Measurements from ENCODE around the gene DAB1.

The DAB1 gene

DNA sequence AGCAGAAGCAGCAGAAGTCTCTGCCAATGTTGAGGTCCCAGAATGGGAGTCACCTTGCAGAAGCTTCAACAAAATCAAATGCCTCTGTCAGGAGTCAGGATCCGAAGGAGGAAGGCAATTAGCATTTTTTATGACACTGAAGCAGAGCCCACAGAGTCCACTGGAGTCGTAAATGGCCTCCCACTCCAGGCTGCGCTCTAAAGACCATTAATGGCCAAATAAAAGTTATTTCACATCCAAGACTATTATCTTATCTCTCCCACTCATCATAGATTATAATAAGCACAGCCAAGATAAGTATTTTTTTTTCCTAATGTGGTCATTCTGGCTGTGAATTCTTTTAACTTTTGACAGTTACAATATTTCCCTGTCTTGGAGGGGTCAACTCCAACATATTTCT is 267.0 kb downstream of the DAB1 start:
- no peaks in the 10 kb centered on the region for H3K27me3 ChIP-seq (ENCODE audit: control insufficient read depth, insufficient read depth, low read length)
- H3K4me1 ChIP-seq (ENCODE audit: control insufficient read depth, low read depth, low read length) = peaks cover 24% of the 10 kb centered on the region
- no peaks in the 10 kb centered on the region for H3K9me3 ChIP-seq (ENCODE audit: control insufficient read depth, low read depth, low read length)
- no peaks in the 10 kb centered on the region for H3K36me3 ChIP-seq (ENCODE audit: control insufficient read depth, low read depth, low read length)
- H3K9ac ChIP-seq (ENCODE audit: low read length) = no peak overlapping the region
- H3K4me3 ChIP-seq (ENCODE audit: low read length) = no peak overlapping the region
- H3K27ac ChIP-seq (ENCODE audit: low read length) = no peak overlapping the region

DNA sequence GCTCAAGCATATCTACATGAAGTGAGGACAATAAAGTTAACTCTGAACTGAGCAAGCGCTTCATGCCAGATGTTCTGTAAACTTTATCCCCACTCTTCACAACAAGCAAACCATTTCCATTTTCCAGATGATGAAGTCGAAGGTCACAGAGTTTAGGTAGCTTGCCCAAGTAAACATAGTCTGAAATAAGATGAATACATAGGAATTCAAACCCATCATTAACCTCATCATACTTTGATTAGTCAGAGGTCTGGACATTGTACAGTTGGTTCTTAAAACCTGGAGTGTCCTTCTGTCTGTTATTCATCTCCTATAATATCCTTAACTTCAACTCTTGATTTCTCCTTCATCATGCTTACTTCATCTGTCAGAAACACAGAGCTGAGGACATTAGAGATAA is 277.8 kb downstream of the DAB1 start:
- no peaks in the 10 kb centered on the region for H3K27me3 ChIP-seq (ENCODE audit: control insufficient read depth, insufficient read depth, low read length)
- H3K9me3 ChIP-seq (ENCODE audit: control insufficient read depth, low read depth, low read length) = no peaks in the 10 kb centered on the region
- no peak overlapping the region for H3K9ac ChIP-seq (ENCODE audit: low read length)
- H3K4me1 ChIP-seq (ENCODE audit: control insufficient read depth, low read depth, low read length) = no peaks in the 10 kb centered on the region
- no peak overlapping the region for H3K27ac ChIP-seq (ENCODE audit: low read length)
- H3K36me3 ChIP-seq (ENCODE audit: control insufficient read depth, low read depth, low read length) = no peaks in the 10 kb centered on the region
- no peak overlapping the region for H3K4me3 ChIP-seq (ENCODE audit: low read length)

DNA sequence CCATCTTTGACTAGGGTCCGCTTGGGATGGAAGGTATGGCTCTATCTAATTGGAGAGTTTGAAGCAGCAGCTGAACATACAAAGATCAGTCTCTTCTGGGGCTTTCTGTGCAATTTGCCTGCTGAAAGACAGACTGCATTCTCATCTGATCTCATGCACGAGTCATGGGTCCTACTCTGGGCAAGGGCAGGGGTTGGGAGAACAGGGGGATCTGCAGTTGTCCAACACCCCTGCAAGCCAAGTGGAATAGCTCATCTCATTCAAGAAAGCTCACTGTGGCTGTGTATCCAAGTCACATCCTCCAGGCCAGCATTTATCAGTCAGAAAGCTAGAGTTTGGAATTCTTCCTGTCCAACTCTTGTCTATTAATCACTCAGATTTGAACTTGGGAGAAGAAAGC is 280.9 kb downstream of the DAB1 start:
- H3K9ac ChIP-seq (ENCODE audit: low read length) = no peak overlapping the region
- H3K4me1 ChIP-seq (ENCODE audit: control insufficient read depth, low read depth, low read length) = no peaks in the 10 kb centered on the region
- H3K4me3 ChIP-seq (ENCODE audit: low read length) = no peak overlapping the region
- no peaks in the 10 kb centered on the region for H3K36me3 ChIP-seq (ENCODE audit: control insufficient read depth, low read depth, low read length)
- H3K27ac ChIP-seq (ENCODE audit: low read length) = no peak overlapping the region
- H3K27me3 ChIP-seq (ENCODE audit: control insufficient read depth, insufficient read depth, low read length) = no peaks in the 10 kb centered on the region
- H3K9me3 ChIP-seq (ENCODE audit: control insufficient read depth, low read depth, low read length) = no peaks in the 10 kb centered on the region

DNA sequence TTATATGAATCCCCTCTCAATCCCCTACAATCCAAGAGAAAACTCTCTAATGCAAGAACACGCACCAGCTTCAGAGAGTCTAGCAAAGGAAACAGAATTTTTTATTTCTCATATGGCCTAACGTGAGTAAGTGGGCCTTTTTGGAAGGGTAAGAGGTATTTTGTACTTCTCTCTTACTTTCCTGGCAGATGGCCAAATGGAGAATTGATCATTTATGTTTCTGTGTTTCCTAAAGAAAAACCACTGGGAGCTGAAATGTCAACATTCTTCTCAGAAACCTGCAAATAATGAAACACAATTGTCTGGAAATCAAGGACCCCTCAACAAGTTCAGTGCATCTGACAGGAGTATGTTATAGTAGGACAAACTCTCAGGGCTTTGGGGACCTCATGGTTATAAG is 281.7 kb downstream of the DAB1 start:
- Histone ChIP-seq H3K9me3 (ENCODE audit: control insufficient read depth, low read depth, low read length) (no peaks in the 10 kb centered on the region), H3K27me3 (ENCODE audit: control insufficient read depth, insufficient read depth, low read length) (no peaks in the 10 kb centered on the region), H3K36me3 (ENCODE audit: control insufficient read depth, low read depth, low read length) (no peaks in the 10 kb centered on the region), H3K4me1 (ENCODE audit: control insufficient read depth, low read depth, low read length) (no peaks in the 10 kb centered on the region), H3K4me3 (ENCODE audit: low read length) (no peak overlapping the region), H3K27ac (ENCODE audit: low read length) (no peak overlapping the region), H3K9ac (ENCODE audit: low read length) (no peak overlapping the region)

DNA sequence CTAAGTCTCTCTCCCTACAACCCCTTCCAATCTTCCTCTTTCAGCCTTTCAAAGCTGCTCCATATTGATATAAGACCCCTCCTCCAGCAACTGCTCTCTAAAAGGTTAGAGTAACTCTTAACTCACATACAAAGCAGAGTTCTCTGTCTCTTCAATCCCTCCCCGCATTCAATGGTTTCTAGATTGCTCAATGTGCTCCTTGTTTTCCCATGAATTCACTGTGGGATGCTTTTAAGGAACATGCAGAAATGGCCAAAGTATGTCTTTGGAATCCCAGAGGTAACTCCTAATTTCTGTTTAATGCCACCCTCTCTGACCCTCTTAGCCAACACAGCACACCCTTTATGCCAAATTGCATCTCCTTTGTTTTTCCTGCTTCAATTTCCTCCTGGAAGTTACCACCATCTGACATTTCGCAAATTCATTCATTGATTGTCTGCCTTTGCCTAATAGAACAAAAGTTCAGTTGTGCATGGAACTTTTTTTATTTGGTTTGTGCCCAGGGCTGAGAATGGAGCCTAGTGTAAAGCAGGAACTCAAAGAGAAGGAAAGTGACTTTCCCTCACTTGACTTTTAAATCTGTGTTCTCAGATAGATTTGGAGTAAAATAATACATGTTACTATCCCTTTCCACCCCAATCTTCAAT is 285.3 kb downstream of the DAB1 start:
- Histone ChIP-seq H3K4me3 (ENCODE audit: low read length) (no peak overlapping the region), H3K9ac (ENCODE audit: low read length) (no peak overlapping the region), H3K36me3 (ENCODE audit: control insufficient read depth, low read depth, low read length) (no peaks in the 10 kb centered on the region), H3K27me3 (ENCODE audit: control insufficient read depth, insufficient read depth, low read length) (no peaks in the 10 kb centered on the region), H3K4me1 (ENCODE audit: control insufficient read depth, low read depth, low read length) (no peaks in the 10 kb centered on the region), H3K27ac (ENCODE audit: low read length) (no peak overlapping the region), H3K9me3 (ENCODE audit: control insufficient read depth, low read depth, low read length) (no peaks in the 10 kb centered on the region)

DNA sequence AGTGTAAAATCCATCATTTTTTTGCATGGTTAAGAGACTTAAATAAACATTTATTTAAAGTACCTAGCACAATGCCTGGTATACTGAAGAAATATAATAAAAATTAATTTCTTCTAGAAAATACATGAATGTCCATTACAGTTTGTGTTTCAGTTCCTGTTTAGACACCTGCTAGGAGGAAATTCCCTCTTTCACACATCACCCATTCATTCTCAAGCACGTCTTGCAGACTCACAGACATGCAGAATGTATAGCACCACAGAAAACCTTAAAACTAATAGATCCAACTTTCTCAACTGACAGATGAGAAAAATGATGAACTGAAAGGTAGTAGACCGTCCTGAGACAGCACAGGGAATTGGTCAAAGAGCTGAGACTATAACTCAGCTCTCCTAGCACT is 285.9 kb downstream of the DAB1 start:
- H3K4me1 ChIP-seq (ENCODE audit: control insufficient read depth, low read depth, low read length) = no peaks in the 10 kb centered on the region
- no peaks in the 10 kb centered on the region for H3K9me3 ChIP-seq (ENCODE audit: control insufficient read depth, low read depth, low read length)
- no peak overlapping the region for H3K4me3 ChIP-seq (ENCODE audit: low read length)
- no peak overlapping the region for H3K9ac ChIP-seq (ENCODE audit: low read length)
- H3K27ac ChIP-seq (ENCODE audit: low read length) = no peak overlapping the region
- H3K27me3 ChIP-seq (ENCODE audit: control insufficient read depth, insufficient read depth, low read length) = no peaks in the 10 kb centered on the region
- no peaks in the 10 kb centered on the region for H3K36me3 ChIP-seq (ENCODE audit: control insufficient read depth, low read depth, low read length)

DNA sequence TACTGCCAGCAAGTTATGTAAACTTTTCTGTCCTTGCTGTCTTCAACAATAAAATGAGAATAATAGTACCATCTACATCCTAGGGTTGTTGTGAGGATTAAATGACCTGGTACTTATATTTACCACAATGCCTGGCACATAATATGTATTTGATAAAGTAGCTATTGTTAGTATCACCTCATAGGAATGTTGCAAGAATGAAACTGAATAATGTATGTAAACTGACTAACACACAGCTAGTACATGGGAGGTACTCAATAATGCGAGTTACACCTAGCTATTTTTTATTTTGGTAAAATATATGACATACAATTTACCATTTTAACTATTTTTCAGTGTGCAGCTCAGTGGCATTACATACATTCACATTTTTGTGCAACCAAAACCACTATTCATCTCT is 289.1 kb downstream of the DAB1 start:
- no peaks in the 10 kb centered on the region for H3K36me3 ChIP-seq (ENCODE audit: control insufficient read depth, low read depth, low read length)
- H3K9me3 ChIP-seq (ENCODE audit: control insufficient read depth, low read depth, low read length) = no peaks in the 10 kb centered on the region
- H3K9ac ChIP-seq (ENCODE audit: low read length) = no peak overlapping the region
- H3K27me3 ChIP-seq (ENCODE audit: control insufficient read depth, insufficient read depth, low read length) = no peaks in the 10 kb centered on the region
- H3K27ac ChIP-seq (ENCODE audit: low read length) = no peak overlapping the region
- no peak overlapping the region for H3K4me3 ChIP-seq (ENCODE audit: low read length)
- H3K4me1 ChIP-seq (ENCODE audit: control insufficient read depth, low read depth, low read length) = no peaks in the 10 kb centered on the region

DNA sequence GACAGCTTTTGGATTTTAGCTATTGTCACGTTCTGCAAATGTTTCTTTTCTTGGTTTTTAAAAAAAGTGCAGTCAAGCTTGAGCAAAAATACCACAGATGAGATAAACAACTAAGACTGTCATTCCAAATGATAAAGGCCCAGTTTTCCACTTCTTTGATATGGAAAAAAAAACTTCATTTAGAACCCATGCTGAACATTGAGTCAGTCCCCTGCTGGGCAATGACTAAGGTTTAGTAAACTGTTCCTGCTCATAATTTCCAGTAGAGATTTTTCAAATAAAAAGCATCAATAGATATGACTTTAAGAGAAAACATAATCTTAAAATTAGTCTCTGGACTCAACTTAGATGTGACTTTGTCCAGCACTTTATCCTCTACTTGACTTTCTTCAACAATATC is 290.2 kb downstream of the DAB1 start:
- Histone ChIP-seq H3K9ac (ENCODE audit: low read length) (no peak overlapping the region), H3K4me1 (ENCODE audit: control insufficient read depth, low read depth, low read length) (no peaks in the 10 kb centered on the region), H3K27ac (ENCODE audit: low read length) (no peak overlapping the region), H3K36me3 (ENCODE audit: control insufficient read depth, low read depth, low read length) (no peaks in the 10 kb centered on the region), H3K27me3 (ENCODE audit: control insufficient read depth, insufficient read depth, low read length) (no peaks in the 10 kb centered on the region), H3K9me3 (ENCODE audit: control insufficient read depth, low read depth, low read length) (no peaks in the 10 kb centered on the region), H3K4me3 (ENCODE audit: low read length) (no peak overlapping the region)

DNA sequence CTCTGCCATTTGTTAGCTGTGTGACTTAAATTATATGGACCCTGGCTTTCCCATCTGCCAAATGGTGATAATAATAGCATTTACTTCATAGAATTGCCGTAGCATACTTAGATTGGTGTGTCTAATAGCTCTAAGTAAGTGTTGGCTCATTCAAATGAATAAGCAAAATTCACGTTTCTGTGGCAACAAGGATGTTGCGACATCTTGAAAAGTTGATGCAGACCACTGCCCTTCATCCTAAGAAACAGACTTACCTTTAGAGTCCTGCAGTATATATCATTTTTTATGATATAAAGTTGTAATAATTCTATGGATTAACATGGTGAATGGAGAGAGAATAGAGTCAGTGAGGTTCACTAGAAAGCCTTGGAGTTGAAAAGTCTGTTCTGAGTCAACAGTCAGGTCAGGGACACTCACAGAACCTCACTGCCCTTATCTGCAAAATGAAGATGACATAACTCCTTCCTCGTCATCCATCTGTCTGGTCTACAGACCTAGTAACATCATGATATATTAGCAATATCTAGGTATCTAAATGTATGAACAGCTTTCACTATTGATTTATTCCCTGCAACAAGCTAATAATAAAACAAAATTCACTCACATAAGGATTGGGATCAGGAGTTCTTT is 290.8 kb downstream of the DAB1 start:
- Histone ChIP-seq H3K27ac (ENCODE audit: low read length) (no peak overlapping the region), H3K4me3 (ENCODE audit: low read length) (no peak overlapping the region), H3K9me3 (ENCODE audit: control insufficient read depth, low read depth, low read length) (no peaks in the 10 kb centered on the region), H3K27me3 (ENCODE audit: control insufficient read depth, insufficient read depth, low read length) (no peaks in the 10 kb centered on the region), H3K4me1 (ENCODE audit: control insufficient read depth, low read depth, low read length) (no peaks in the 10 kb centered on the region), H3K36me3 (ENCODE audit: control insufficient read depth, low read depth, low read length) (no peaks in the 10 kb centered on the region), H3K9ac (ENCODE audit: low read length) (no peak overlapping the region)

DNA sequence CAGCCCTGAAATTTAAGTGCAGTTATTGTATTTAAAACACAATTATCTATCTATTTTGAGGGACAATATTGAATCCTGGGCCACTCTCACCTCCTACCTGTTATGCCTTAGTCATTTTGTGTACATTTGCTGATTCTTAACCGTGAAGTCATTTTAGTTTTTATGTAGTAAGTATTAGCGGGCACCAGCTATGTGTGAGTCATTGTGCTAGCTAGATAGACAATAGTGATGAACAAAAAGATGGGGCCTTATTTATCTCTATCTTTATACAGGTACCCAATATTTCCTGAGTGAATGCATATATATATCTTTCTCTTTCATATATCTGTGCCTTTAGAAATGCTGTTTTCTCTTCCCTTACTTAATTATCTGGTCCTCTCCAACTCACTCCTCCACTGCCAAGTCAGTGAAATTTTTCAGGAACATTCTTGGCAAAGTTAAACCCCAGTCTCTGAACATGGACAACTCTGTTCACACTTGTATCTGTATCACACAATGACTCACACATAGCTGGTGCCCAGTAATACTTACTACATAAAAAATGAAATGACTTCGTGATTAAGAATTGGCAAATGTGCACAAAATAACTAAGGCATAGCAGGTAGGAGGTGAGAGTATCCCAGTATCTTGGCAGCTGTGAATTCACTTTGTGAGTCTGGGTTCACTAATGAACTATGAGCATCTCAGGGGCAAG is 292.0 kb downstream of the DAB1 start:
- no peak overlapping the region for H3K27ac ChIP-seq (ENCODE audit: low read length)
- no peaks in the 10 kb centered on the region for H3K36me3 ChIP-seq (ENCODE audit: control insufficient read depth, low read depth, low read length)
- no peaks in the 10 kb centered on the region for H3K27me3 ChIP-seq (ENCODE audit: control insufficient read depth, insufficient read depth, low read length)
- H3K9me3 ChIP-seq (ENCODE audit: control insufficient read depth, low read depth, low read length) = no peaks in the 10 kb centered on the region
- no peaks in the 10 kb centered on the region for H3K4me1 ChIP-seq (ENCODE audit: control insufficient read depth, low read depth, low read length)
- H3K4me3 ChIP-seq (ENCODE audit: low read length) = no peak overlapping the region
- H3K9ac ChIP-seq (ENCODE audit: low read length) = no peak overlapping the region

DNA sequence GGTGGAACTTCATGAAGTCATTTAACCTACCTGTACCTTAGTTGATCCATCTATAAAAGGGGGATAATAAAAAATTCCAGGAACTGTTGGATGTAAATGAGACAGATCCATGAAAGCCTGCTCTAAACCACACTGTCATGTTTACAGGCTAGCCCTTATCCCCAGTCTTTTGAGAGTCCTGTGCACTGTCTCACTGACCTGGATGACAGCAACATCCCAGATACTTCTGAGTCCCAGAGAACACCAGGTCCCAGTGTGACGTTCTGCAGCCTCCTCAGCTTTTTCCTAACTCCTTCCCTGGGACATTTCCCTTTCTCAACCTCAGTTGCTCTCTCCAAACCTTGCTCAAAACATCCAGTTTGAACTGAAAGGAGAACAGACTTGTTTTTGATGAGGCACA is 292.6 kb downstream of the DAB1 start:
- H3K4me3 ChIP-seq (ENCODE audit: low read length) = no peak overlapping the region
- no peak overlapping the region for H3K27ac ChIP-seq (ENCODE audit: low read length)
- no peaks in the 10 kb centered on the region for H3K4me1 ChIP-seq (ENCODE audit: control insufficient read depth, low read depth, low read length)
- no peak overlapping the region for H3K9ac ChIP-seq (ENCODE audit: low read length)
- no peaks in the 10 kb centered on the region for H3K9me3 ChIP-seq (ENCODE audit: control insufficient read depth, low read depth, low read length)
- H3K36me3 ChIP-seq (ENCODE audit: control insufficient read depth, low read depth, low read length) = no peaks in the 10 kb centered on the region
- H3K27me3 ChIP-seq (ENCODE audit: control insufficient read depth, insufficient read depth, low read length) = no peaks in the 10 kb centered on the region

DNA sequence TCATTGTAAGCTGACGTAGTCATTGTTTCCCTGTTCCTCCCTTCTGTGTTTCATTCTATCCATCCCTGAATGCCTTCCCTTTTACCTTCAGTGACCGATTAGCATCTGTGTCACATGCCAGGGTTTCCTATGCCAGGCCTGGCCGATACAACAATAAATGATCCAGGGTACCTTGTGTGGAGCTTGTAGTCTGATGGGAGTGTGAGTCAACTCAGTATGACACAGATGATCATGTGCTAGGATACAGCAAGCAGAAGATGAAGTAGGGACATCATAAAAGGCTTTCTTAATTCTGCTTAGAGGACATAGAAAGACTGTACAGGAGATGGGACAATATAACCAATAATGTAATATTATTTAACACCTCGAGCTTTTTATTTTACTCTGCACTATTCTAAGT is 294.0 kb downstream of the DAB1 start:
- H3K27ac ChIP-seq (ENCODE audit: low read length) = no peak overlapping the region
- no peaks in the 10 kb centered on the region for H3K27me3 ChIP-seq (ENCODE audit: control insufficient read depth, insufficient read depth, low read length)
- no peaks in the 10 kb centered on the region for H3K9me3 ChIP-seq (ENCODE audit: control insufficient read depth, low read depth, low read length)
- no peaks in the 10 kb centered on the region for H3K4me1 ChIP-seq (ENCODE audit: control insufficient read depth, low read depth, low read length)
- no peak overlapping the region for H3K4me3 ChIP-seq (ENCODE audit: low read length)
- H3K9ac ChIP-seq (ENCODE audit: low read length) = no peak overlapping the region
- no peaks in the 10 kb centered on the region for H3K36me3 ChIP-seq (ENCODE audit: control insufficient read depth, low read depth, low read length)
